GM23338 (cell line): ENCODE results near the gene RPS4Y1. TPM values are rescaled to one million over a fixed set of nuclear protein-coding genes. Genes with fewer than 3 reads are reported as not detected.

Experiments used
- ATAC-seq: fragments of 200-7000 bp; cut with Tn5 transposase; 3 replicates; pipeline ENCODE4 v1.9.1; 2020
- DNase-seq: peaks from one replicate; pipeline ENCODE4 v3.0.0-alpha.2; 2015; ENCODE audit warnings: low spot score
- H2AFZ ChIP-seq: fragments of 200-600 bp; sonication (generic); 2 replicates; pipeline ENCODE4 v1.8.0; 2016; ENCODE audit warnings: antibody characterized with exemption, mild to moderate bottlenecking, moderate library complexity
- H3F3A ChIP-seq: fragments of 200-600 bp; sonication (generic); replicated peaks from 2 replicates; pipeline ENCODE4 v1.8.0; 2017; ENCODE audit warnings: antibody characterized with exemption, mixed run types, low read depth
- H3K27ac ChIP-seq: fragments of 200-600 bp; sonication (generic); 2 replicates; pipeline ENCODE4 v1.6.1; 2016; ENCODE audit warnings: low read depth
- H3K27me3 ChIP-seq: fragments of 200-600 bp; sonication (generic); 2 replicates; pipeline ENCODE4 v1.8.0; 2016; ENCODE audit warnings: mild to moderate bottlenecking, mixed run types, moderate library complexity; ENCODE audit not compliant: insufficient read depth
- H3K36me3 ChIP-seq: fragments of 200-600 bp; sonication (generic); 2 replicates; pipeline ENCODE4 v1.8.0; 2016; ENCODE audit warnings: mild to moderate bottlenecking; ENCODE audit not compliant: insufficient read depth
- H3K4me1 ChIP-seq: fragments of 200-600 bp; sonication (generic); 2 replicates; pipeline ENCODE4 v1.8.0; 2016; ENCODE audit warnings: mild to moderate bottlenecking, moderate library complexity; ENCODE audit not compliant: insufficient read depth
- H3K4me2 ChIP-seq: fragments of 200-600 bp; sonication (generic); 2 replicates; pipeline ENCODE4 v1.7.1; 2017; ENCODE audit warnings: mixed run types
- H3K4me3 ChIP-seq: fragments of 200-600 bp; sonication (generic); 2 replicates; pipeline ENCODE4 v1.6.1; 2016; ENCODE audit warnings: mixed run types
- H3K79me2 ChIP-seq: fragments of 200-600 bp; sonication (generic); replicated peaks from 2 replicates; pipeline ENCODE4 v1.8.0; 2017; ENCODE audit warnings: mild to moderate bottlenecking; ENCODE audit not compliant: insufficient read depth
- H3K9me2 ChIP-seq: fragments of 200-600 bp; sonication (generic); 2 replicates; pipeline ENCODE4 v1.8.0; 2017; ENCODE audit not compliant: insufficient read depth
- H4K20me1 ChIP-seq: fragments of 200-600 bp; sonication (generic); replicated peaks from 2 replicates; pipeline ENCODE4 v1.8.0; 2017; ENCODE audit warnings: mild to moderate bottlenecking; ENCODE audit not compliant: insufficient read depth
- H3K27ac Mint-ChIP-seq: 2 replicates; pipeline ENCODE4 v1.8.0; 2020; ENCODE audit warnings: inconsistent platforms, mild to moderate bottlenecking, moderate library complexity, mixed read lengths
- H3K27me3 Mint-ChIP-seq: 3 replicates; pipeline ENCODE4 v1.8.0; 2022; ENCODE audit warnings: low read depth, mild to moderate bottlenecking, moderate library complexity, mixed read lengths, inconsistent platforms; ENCODE audit not compliant: insufficient read depth, poor library complexity
- H3K36me3 Mint-ChIP-seq: 3 replicates; pipeline ENCODE4 v1.8.0; 2021; ENCODE audit warnings: low read depth, mild to moderate bottlenecking, inconsistent platforms, moderate library complexity, mixed read lengths
- H3K4me1 Mint-ChIP-seq: 3 replicates; pipeline ENCODE4 v1.8.0; 2020; ENCODE audit warnings: mild to moderate bottlenecking, inconsistent platforms, mixed read lengths
- H3K4me3 Mint-ChIP-seq: 3 replicates; pipeline ENCODE4 v1.8.0; 2021; ENCODE audit warnings: moderate library complexity, mild to moderate bottlenecking, inconsistent platforms, mixed read lengths
- H3K9me3 Mint-ChIP-seq: 3 replicates; pipeline ENCODE4 v1.8.0; 2020; ENCODE audit warnings: moderate library complexity, mild to moderate bottlenecking, inconsistent platforms, mixed read lengths
- CREB1 ChIP-seq: fragments of 250-450 bp; sonication (Bioruptor Pico); IDR thresholded peaks from 2 replicates; pipeline ENCODE4 v1.5.0; 2020; ENCODE audit warnings: low read depth, mild to moderate bottlenecking, moderate library complexity
- CTCF ChIP-seq, 2 experiments: fragments of 200-600 bp in 1 of 2; sonication (generic) in 1 of 2; conservative IDR thresholded peaks; 2 replicates each; pipeline versions ENCODE4 v1.5.1 to v1.6.1; 2016 to 2017; ENCODE audit warnings: antibody characterized with exemption in 2 of 2, low read depth in 2 of 2, mild to moderate bottlenecking in 2 of 2, moderate library complexity in 1 of 2
- ETS1 ChIP-seq: IDR thresholded peaks from 2 replicates; pipeline ENCODE4 v1.6.1; 2016; ENCODE audit warnings: antibody characterized with exemption
- EZH2 ChIP-seq: fragments of 200-600 bp; sonication (generic); IDR thresholded peaks from one replicate; pipeline ENCODE4 v1.8.0; 2017; ENCODE audit warnings: antibody characterized with exemption, mild to moderate bottlenecking, low read depth; ENCODE audit not compliant: unreplicated experiment
- EZH2phosphoT487 ChIP-seq: fragments of 200-600 bp; sonication (generic); IDR thresholded peaks from one replicate; pipeline ENCODE4 v1.8.1; 2018; ENCODE audit warnings: antibody characterized with exemption; ENCODE audit not compliant: unreplicated experiment
- JUNB ChIP-seq: IDR thresholded peaks from one replicate; pipeline ENCODE4 v1.6.1; 2016; ENCODE audit warnings: antibody characterized with exemption; ENCODE audit not compliant: unreplicated experiment
- NANOG ChIP-seq: IDR thresholded peaks from 2 replicates; pipeline ENCODE4 v1.6.1; 2016; ENCODE audit warnings: antibody characterized with exemption, borderline replicate concordance
- POLR2AphosphoS5 ChIP-seq: IDR thresholded peaks from 2 replicates; pipeline ENCODE4 v1.6.1; 2016; ENCODE audit warnings: antibody characterized with exemption, low read depth
- STAT1 ChIP-seq: IDR thresholded peaks from one replicate; pipeline ENCODE4 v1.6.1; 2016; ENCODE audit warnings: antibody characterized with exemption; ENCODE audit not compliant: unreplicated experiment
- ZNF114 ChIP-seq: fragments of 250-450 bp; sonication (Bioruptor Pico); IDR thresholded peaks from 2 replicates; pipeline ENCODE4 v1.5.0; 2020; ENCODE audit warnings: mild to moderate bottlenecking, moderate library complexity
- ZNF331 ChIP-seq: fragments of 250-450 bp; sonication (Bioruptor Pico); IDR thresholded peaks from 2 replicates; pipeline ENCODE4 v1.5.0; 2020; ENCODE audit warnings: low read depth, mild to moderate bottlenecking, moderate library complexity
- ZNF462 ChIP-seq: fragments of 250-450 bp; sonication (Bioruptor Pico); IDR thresholded peaks from 2 replicates; pipeline ENCODE4 v1.5.0; 2020; ENCODE audit warnings: mild to moderate bottlenecking, moderate library complexity
- polyA plus RNA-seq: library from polyadenylated mRNA; unstranded; fragments of >200 nt; fragmentation: Nextera tagmentation; extraction: Ambion mirVana; gene quantifications from 2 replicates; pipeline ENCODE4 v1.2.1, GENCODE V29; 2016
- total RNA-seq: library from RNA; depleted of rRNA; stranded (reverse); fragments of >200 nt; shearing (Covaris generic); gene quantifications from 2 replicates; pipeline ENCODE4 v1.2.3, GENCODE V29; 2014
- TF ChIP-seq, protein P1 (sequence below): IDR thresholded peaks from one replicate; pipeline ENCODE4 v1.6.1; 2018; ENCODE audit warnings: antibody characterized with exemption; ENCODE audit not compliant: unreplicated experiment

RPS4Y1 gene
- total and polyA plus RNA-seq, 2 experiments from 2014 or later = 216 to 294 TPM

DNA sequence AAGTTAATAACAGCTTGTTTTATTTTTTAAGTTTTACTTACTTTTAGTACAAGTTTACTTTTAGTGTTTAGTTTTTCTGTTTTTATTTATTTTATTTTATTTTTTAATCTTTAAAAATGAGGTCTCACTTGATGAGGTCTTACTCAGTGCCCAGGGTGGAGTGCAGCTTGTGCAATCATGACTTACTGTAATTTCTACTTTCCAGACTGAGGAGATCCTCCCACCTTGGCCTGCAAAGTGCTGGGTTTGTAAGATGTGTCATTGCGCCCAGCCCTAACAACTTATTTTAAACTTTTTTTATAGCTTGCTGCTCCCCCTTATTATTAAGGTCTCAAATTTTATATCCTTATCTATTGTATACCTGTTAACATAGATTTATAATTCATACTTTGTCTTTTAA, 52.1 kb downstream of the RPS4Y1 start:
- H4K20me1 ChIP-seq = no peaks in the 10 kb centered on the region
- no peak overlapping the region for H3K4me2 ChIP-seq
- Mint-ChIP-seq H3K27ac (no peak overlapping the region), H3K36me3 (no peaks in the 10 kb centered on the region), H3K4me3 (no peak overlapping the region), H3K9me3 (no peaks in the 10 kb centered on the region), H3K4me1 (peaks cover 3% of the 10 kb centered on the region), H3K27me3 (peaks cover 1% of the 10 kb centered on the region)
- TF ChIP-seq ZNF114 (CRISPR knock-in tag) (no peak), JUNB (no peak), STAT1 (no peak), POLR2AphosphoS5 (no peak), ZNF462 (CRISPR knock-in tag) (no peak), NANOG (no peak), CTCF (conservative IDR thresholded peaks at IDR 0.05; ENCODE audit: low read depth in 2 of 2) (no peak), CREB1 (CRISPR knock-in tag) (no peak), EZH2phosphoT487 (no peak), EZH2 (no peak), ETS1 (no peak), ZNF331 (no peak)
- TF ChIP-seq, protein P1, sequence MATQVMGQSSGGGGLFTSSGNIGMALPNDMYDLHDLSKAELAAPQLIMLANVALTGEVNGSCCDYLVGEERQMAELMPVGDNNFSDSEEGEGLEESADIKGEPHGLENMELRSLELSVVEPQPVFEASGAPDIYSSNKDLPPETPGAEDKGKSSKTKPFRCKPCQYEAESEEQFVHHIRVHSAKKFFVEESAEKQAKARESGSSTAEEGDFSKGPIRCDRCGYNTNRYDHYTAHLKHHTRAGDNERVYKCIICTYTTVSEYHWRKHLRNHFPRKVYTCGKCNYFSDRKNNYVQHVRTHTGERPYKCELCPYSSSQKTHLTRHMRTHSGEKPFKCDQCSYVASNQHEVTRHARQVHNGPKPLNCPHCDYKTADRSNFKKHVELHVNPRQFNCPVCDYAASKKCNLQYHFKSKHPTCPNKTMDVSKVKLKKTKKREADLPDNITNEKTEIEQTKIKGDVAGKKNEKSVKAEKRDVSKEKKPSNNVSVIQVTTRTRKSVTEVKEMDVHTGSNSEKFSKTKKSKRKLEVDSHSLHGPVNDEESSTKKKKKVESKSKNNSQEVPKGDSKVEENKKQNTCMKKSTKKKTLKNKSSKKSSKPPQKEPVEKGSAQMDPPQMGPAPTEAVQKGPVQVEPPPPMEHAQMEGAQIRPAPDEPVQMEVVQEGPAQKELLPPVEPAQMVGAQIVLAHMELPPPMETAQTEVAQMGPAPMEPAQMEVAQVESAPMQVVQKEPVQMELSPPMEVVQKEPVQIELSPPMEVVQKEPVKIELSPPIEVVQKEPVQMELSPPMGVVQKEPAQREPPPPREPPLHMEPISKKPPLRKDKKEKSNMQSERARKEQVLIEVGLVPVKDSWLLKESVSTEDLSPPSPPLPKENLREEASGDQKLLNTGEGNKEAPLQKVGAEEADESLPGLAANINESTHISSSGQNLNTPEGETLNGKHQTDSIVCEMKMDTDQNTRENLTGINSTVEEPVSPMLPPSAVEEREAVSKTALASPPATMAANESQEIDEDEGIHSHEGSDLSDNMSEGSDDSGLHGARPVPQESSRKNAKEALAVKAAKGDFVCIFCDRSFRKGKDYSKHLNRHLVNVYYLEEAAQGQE = no peak
- H3F3A ChIP-seq = no peaks in the 10 kb centered on the region
- peaks cover 5% of the 10 kb centered on the region; the same call in 1 of the 2 replicates for H3K4me1 ChIP-seq
- H3K27me3 ChIP-seq = no peaks in the 10 kb centered on the region
- H3K79me2 ChIP-seq = no peaks in the 10 kb centered on the region
- ATAC-seq = no peak
- H3K4me3 ChIP-seq = no peak overlapping the region
- no peak overlapping the region for H3K27ac ChIP-seq
- no peaks in the 10 kb centered on the region for H3K36me3 ChIP-seq
- no peaks in the 10 kb centered on the region for H3K9me2 ChIP-seq
- DNase-seq = no peak
- H2AFZ ChIP-seq = no peak overlapping the region
